Common myeloid progenitor, CD34-positive (primary cell): ENCODE measurements around the gene SLC2A6.

Experiments used
- CTCF ChIA-PET: fragments of 350-600 bp; sonication (Branson Sonifier 250); formaldehyde crosslinking; loops from one replicate; lab custom pipeline; 2021; ENCODE audit warnings: antibody characterized with exemption; lab: Charles Lee
- POLR2A ChIA-PET: fragments of 350-600 bp; sonication (Branson Sonifier 250); formaldehyde crosslinking; loops from one replicate; lab custom pipeline; 2021; ENCODE audit warnings: antibody characterized with exemption; lab: Charles Lee
- DNase-seq, 3 donors: peaks; one replicate each; pipeline versions ENCODE4 v3.0.0 to v3.0.0-alpha.2; 2013
- H3K27ac ChIP-seq, 2 experiments: 1 replicate in 1 of 2; 2 replicates in 1 of 2; pipeline ENCODE4 v1.7.0; 2013; ENCODE audit warnings: inconsistent platforms in 2 of 2, low read length in 2 of 2, mild to moderate bottlenecking in 2 of 2, low read depth in 1 of 2, moderate library complexity in 1 of 2; ENCODE audit not compliant: severe bottlenecking in 2 of 2, insufficient read depth in 1 of 2, poor library complexity in 1 of 2
- H3K27me3 ChIP-seq, 5 experiments: replicated peaks in 2 of 5; 1 replicate in 3 of 5; 2 replicates in 2 of 5; pipeline versions ENCODE4 v1.6.1 to v1.7.0; 2013; ENCODE audit warnings: low read length in 4 of 5, mild to moderate bottlenecking in 2 of 5, moderate library complexity in 2 of 5, inconsistent platforms in 1 of 5; ENCODE audit not compliant: insufficient read depth in 5 of 5, control insufficient read depth in 4 of 5
- H3K36me3 ChIP-seq, 4 experiments: 1 replicate in 2 of 4; 2 replicates in 2 of 4; pipeline versions ENCODE4 v1.6.1 to v1.7.0; 2013; ENCODE audit warnings: low read length in 3 of 4, control low read depth in 1 of 4, mild to moderate bottlenecking in 1 of 4; ENCODE audit not compliant: control insufficient read depth in 4 of 4, insufficient read depth in 4 of 4
- H3K4me1 ChIP-seq, 4 experiments: 1 replicate in 3 of 4; 2 replicates in 1 of 4; pipeline versions ENCODE4 v1.6.1 to v1.7.1; 2013; ENCODE audit warnings: low read length in 3 of 4, mild to moderate bottlenecking in 3 of 4, control low read depth in 1 of 4, inconsistent platforms in 1 of 4, moderate library complexity in 1 of 4; ENCODE audit not compliant: control insufficient read depth in 4 of 4, insufficient read depth in 4 of 4; ENCODE audit errors: control extremely low read depth in 1 of 4
- H3K4me3 ChIP-seq, 7 experiments: 1 replicate in 4 of 7; 2 replicates in 3 of 7; pipeline versions ENCODE4 v1.5.1 to v1.7.0; 2013; ENCODE audit warnings: mild to moderate bottlenecking in 7 of 7, low read length in 6 of 7, moderate library complexity in 6 of 7, inconsistent platforms in 2 of 7, low read depth in 2 of 7, control low read depth in 1 of 7; ENCODE audit not compliant: insufficient read depth in 4 of 7, control insufficient read depth in 1 of 7; ENCODE audit errors: extremely low read depth in 1 of 7
- H3K9me3 ChIP-seq, 5 experiments: 1 replicate in 4 of 5; 2 replicates in 1 of 5; pipeline versions ENCODE4 v1.6.1 to v1.7.1; 2013; ENCODE audit warnings: low read length in 4 of 5, mild to moderate bottlenecking in 2 of 5, inconsistent platforms in 1 of 5, low read depth in 1 of 5, moderate library complexity in 1 of 5; ENCODE audit not compliant: control insufficient read depth in 4 of 5, insufficient read depth in 2 of 5; ENCODE audit errors: control extremely low read depth in 1 of 5
- WGBS: methylation state at CpG from one replicate; pipeline ENCODE4 v1.1.5; 2013; ENCODE audit not compliant: insufficient coverage; 5-methylcytosine and 5-hydroxymethylcytosine counted together

SLC2A6 gene

GRCh38 chr9:133519693-133520092 lies 40.8 kb upstream of the SLC2A6 start:
- H3K36me3 ChIP-seq = no peaks in the 10 kb centered on the region
- H3K27ac ChIP-seq = no peak overlapping the region
- POLR2A ChIA-PET = no interaction called here
- no peak overlapping the region for H3K4me3 ChIP-seq
- H3K27me3 ChIP-seq = no peaks in the 10 kb centered on the region
- H3K9me3 ChIP-seq = no peaks in the 10 kb centered on the region
- DNase-seq = no peak
- CTCF ChIA-PET = interaction anchor here (1.4 kb wide), 1 partner anchor 8 kb away, joined by 4 read pairs; no protein-coding TSS in a partner anchor
- H3K4me1 ChIP-seq = peaks cover 0 to 1% (median under 1%) of the 10 kb centered on the region in 4 experiments
- WGBS = 88% methylated on average over 4 of the region's 7 CpGs

- ChIA-PET POLR2A (interaction anchor here (1.3 kb wide), 1 partner anchor 10 kb away, joined by 3 read pairs; no protein-coding TSS in a partner anchor), CTCF (interaction anchor here (1.4 kb wide), 1 partner anchor 9 kb away, joined by 4 read pairs; no protein-coding TSS in a partner anchor)
Measured at GRCh38 chr9:133518706-133519449, 40.0 kb upstream of the SLC2A6 start.

DNA sequence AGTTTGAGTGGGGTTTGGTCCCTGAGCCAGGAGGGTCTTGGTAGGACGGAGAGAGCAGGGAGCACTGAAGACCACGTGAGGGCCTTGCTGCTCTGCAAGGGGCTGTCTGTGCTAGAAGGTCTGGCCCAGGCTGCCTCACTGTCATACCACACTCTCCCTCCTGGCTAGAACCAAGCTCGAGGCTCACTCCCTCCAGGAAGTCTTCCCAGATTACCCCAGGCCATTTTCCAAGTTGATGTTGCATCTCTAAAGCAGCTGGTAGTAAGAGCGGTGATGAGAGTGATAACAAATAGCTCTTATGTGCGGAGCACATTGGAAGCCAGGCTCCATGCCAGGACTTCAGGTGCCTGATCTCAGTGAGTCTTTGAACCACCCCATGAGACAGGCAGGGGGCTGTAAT lies 39.3 kb upstream of the SLC2A6 start:
- Histone ChIP-seq H3K36me3 (no peaks in the 10 kb centered on the region), H3K27ac (no peak overlapping the region), H3K4me1 (peaks cover 0 to 5% (median under 1%) of the 10 kb centered on the region in 4 experiments), H3K4me3 (no peak overlapping the region), H3K9me3 (no peaks in the 10 kb centered on the region), H3K27me3 (no peaks in the 10 kb centered on the region)
- CTCF ChIA-PET = interaction anchor here (1.4 kb wide), 1 partner anchor 10 kb away, joined by 4 read pairs; no protein-coding TSS in a partner anchor
- 98% methylated on average over 5 of the region's 5 CpGs for WGBS
- POLR2A ChIA-PET = interaction anchor here (1.3 kb wide), 1 partner anchor 11 kb away, joined by 3 read pairs; no protein-coding TSS in a partner anchor
- no peak for DNase-seq

More at GRCh38 chr9:133518706-133519449, 40.0 kb upstream of the SLC2A6 start:
- Histone ChIP-seq H3K27ac (no peak overlapping the region), H3K4me1 (peaks cover 0 to 5% (median under 1%) of the 10 kb centered on the region in 4 experiments), H3K36me3 (no peaks in the 10 kb centered on the region), H3K4me3 (no peak overlapping the region), H3K27me3 (no peaks in the 10 kb centered on the region), H3K9me3 (no peaks in the 10 kb centered on the region)
- 96% methylated on average over 21 of the region's 27 CpGs for WGBS
- no peak for DNase-seq

DNA sequence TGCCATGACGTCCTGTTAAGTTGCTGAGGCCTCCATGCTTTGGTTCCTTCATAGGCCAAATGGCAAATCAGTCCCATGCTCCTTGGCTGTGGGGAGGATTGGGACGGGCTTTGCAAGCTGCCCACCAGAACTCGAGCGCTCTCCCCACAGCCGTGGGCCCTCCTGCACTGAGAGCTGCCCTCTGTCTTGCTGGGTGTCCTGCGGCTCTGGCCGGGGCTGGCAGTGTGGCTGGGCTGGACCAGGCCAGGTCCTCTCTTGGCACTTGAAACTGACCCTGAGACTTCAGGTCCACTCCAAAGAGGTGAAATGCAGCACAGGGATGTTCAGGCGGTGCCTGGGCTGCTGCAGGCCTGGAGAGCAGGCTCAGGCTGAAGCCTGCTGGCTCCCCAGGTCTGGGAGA lies 38.8 kb upstream of the SLC2A6 start:
- Histone ChIP-seq H3K9me3 (no peaks in the 10 kb centered on the region), H3K36me3 (no peaks in the 10 kb centered on the region), H3K4me1 (peaks cover 0 to 5% (median under 1%) of the 10 kb centered on the region in 4 experiments), H3K27me3 (no peaks in the 10 kb centered on the region), H3K4me3 (no peak overlapping the region), H3K27ac (no peak overlapping the region)
- ChIA-PET CTCF (no interaction called here), POLR2A (interaction anchor here (1.3 kb wide), 1 partner anchor 12 kb away, joined by 3 read pairs; no protein-coding TSS in a partner anchor)
- WGBS = 81% methylated on average over 6 of the region's 8 CpGs
- DNase-seq = no peak

GRCh38 chr9:133516961-133517350 lies 38.1 kb upstream of the SLC2A6 start:
- POLR2A ChIA-PET = no interaction called here
- H3K36me3 ChIP-seq = no peaks in the 10 kb centered on the region
- no peaks in the 10 kb centered on the region for H3K9me3 ChIP-seq
- no peak for DNase-seq
- H3K27me3 ChIP-seq = no peaks in the 10 kb centered on the region
- WGBS = 100% methylated on average over 6 of the region's 9 CpGs
- H3K4me1 ChIP-seq = peaks cover 0 to 5% (median 0%) of the 10 kb centered on the region in 4 experiments
- H3K4me3 ChIP-seq = no peak overlapping the region
- no peak overlapping the region for H3K27ac ChIP-seq
- CTCF ChIA-PET = no interaction called here

- Histone ChIP-seq H3K27ac (no peak overlapping the region), H3K9me3 (no peaks in the 10 kb centered on the region), H3K4me3 (no peak overlapping the region), H3K36me3 (no peaks in the 10 kb centered on the region), H3K4me1 (peaks cover 0 to 5% (median 0%) of the 10 kb centered on the region in 4 experiments), H3K27me3 (no peaks in the 10 kb centered on the region)
- 94% methylated on average over 5 of the region's 11 CpGs for WGBS
- CTCF ChIA-PET = interaction anchor here (0.8 kb wide), 1 partner anchor 16 kb away, joined by 3 read pairs; no protein-coding TSS in a partner anchor
- POLR2A ChIA-PET = no interaction called here
- DNase-seq = no peak
Measured at GRCh38 chr9:133516256-133516960, 37.5 kb upstream of the SLC2A6 start.
